Tongue (tissue), 2 donors: ENCODE results near the gene SYNDIG1L. TPM values are rescaled to one million over a fixed set of nuclear protein-coding genes. Genes with fewer than 3 reads are reported as not detected.

Source experiments
- DNase-seq: peaks from one replicate; pipeline ENCODE4 v3.0.0-alpha.2; 2015
- total RNA-seq: library from RNA; depleted of rRNA; stranded (reverse); fragments of >200 nt; gene quantifications from one replicate; pipeline ENCODE4 v1.2.3, GENCODE V29; 2014

SYNDIG1L gene
- total RNA-seq, result not detected

- no peak for DNase-seq
Observed at GRCh38 chr14:74426202-74426582, at the start of gene SYNDIG1L. SYNDIG1L (minus strand) TSS chr14:74426210; CDS start chr14:74409744, 16,466 bp downstream.

GRCh38 chr14:74475678-74476077, 49.7 kb upstream of the SYNDIG1L start:
- no peak for DNase-seq

- DNase-seq, result peak; percentile 31
Observed at GRCh38 chr14:74474376-74474775, 48.4 kb upstream of the SYNDIG1L start.

DNA sequence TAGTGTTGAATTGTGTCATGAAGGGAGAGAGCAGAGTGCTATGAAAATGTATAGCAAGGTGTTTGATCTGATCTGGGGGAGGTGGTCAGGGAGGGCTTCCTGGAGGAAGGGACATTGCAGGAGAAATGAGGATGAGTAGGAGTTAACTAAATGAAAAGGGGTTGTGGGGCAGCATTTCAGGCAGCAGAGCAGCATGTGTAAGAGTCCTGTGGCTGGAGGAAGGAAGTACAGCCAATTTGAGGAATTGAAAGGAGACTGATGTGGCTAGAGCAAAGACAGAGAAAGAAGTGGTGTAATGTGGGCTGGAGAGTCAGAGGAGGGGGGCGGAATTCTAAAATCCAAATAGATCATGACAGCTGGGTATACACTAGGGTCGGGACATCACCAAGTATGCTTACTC, 46.6 kb upstream of the SYNDIG1L start:
- no peak for DNase-seq

- no peak for DNase-seq
Observed at GRCh38 chr14:74469548-74470518, 43.8 kb upstream of the SYNDIG1L start.

DNA sequence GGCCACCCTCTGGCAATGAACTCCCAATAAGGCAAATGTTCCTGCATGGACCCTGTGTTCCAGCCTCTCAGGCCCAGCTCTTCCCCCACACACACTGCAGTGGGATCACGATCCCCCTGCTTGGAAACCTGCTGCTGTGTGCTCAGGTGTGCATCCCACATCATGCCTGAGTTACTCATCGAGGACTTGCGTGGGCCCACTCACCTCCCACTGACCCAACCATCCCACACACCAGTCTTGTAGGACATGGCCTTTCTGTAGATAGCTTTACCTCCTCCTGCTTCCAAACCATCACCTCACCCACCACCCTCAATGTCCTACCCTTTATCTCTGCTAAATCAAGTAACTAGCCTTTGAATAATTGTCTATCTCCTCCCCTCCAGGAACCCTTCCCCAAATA, 42.5 kb upstream of the SYNDIG1L start:
- DNase-seq, result no peak

GRCh38 chr14:74465335-74465734, 39.3 kb upstream of the SYNDIG1L start:
- DNase-seq, result no peak

GRCh38 chr14:74464785-74465184, 38.8 kb upstream of the SYNDIG1L start:
- no peak for DNase-seq

DNA sequence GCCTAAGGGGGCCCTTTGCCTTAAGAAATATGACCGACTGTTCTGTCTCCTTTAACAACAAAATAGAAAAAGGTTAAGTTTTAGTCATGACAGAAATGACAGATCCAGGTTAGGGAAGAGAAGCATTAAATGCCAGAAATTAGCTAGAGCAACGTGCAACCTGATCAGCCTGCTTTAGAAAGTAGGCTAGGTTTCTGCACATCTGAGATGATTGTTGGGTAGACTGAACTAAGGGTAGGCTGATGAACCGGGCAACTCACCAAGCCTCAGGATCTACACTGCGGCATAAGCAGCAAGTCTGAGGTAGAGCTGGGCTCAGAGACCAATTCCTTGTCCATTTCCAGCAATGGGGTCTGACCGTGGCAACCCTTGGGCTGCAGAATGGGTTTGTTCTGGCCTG, 37.7 kb upstream of the SYNDIG1L start:
- DNase-seq, result no peak

DNA sequence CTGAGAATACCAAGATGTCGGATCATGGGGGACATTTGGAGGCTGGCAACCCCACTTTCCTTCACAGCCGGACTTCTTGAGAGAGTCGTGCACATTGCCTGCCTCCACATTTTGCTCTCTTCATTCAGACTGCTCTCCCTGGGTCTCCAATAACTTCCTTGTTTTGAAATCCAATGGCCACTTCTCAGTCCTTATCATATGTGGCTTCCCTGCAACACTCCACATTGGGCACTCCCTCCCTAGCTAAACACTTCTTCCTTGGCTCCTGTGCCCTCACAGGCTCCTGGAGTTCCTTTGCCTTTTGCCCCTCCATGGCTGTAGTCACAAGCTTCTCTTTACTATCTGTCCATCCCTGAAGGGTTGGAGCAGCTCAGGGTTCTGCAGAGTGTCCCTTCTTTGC, 37.0 kb upstream of the SYNDIG1L start:
- DNase-seq, result no peak

- no peak for DNase-seq
Observed at GRCh38 chr14:74459976-74460375, 34.0 kb upstream of the SYNDIG1L start.

GRCh38 chr14:74459289-74459946, 33.4 kb upstream of the SYNDIG1L start:
- peak; percentile 3 for DNase-seq

GRCh38 chr14:74457565-74457895, 31.5 kb upstream of the SYNDIG1L start:
- DNase-seq, result no peak

DNA sequence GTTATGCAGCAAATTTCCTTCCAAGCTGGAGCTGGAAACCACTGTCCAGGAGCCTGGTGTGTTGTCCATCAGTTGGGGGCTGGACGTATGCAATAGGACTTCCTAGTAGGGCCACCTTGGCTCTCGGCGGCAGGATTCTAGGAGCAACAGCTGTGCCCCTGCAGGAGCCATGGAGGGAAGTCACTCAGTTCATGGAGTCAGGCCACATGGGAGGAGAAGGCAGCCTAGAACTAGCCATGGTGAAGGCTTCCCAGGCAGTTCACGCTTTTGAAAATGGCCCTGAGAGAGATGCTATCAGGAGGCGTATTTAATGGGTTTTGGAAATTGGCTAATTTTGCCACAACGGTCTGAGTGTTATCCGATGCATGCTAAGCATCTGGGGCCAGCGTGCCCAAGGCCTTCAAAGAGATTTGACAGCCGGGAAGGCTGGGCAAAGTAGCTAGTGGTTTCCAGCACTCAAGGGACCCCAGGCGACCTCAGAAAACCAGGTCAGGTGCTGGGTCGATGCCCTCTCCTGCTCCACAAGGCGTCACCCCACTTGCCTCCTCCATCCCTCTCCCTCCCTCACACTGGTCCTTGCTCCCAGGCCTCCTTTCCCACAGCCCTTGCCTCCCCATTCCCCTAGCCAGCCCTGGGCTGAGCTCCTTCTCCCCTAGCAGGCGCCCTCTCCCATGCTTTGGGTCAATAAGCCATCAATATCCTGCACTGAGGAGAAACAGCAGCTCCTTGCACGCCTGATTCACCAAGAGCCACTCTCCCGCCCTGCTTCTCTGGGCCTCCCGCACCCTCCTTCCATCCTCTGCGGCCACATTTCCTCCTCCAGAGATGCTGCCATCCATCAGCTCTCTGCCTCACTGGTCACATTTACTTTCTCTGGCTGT, 30.9 kb upstream of the SYNDIG1L start:
- DNase-seq, result no peak

DNA sequence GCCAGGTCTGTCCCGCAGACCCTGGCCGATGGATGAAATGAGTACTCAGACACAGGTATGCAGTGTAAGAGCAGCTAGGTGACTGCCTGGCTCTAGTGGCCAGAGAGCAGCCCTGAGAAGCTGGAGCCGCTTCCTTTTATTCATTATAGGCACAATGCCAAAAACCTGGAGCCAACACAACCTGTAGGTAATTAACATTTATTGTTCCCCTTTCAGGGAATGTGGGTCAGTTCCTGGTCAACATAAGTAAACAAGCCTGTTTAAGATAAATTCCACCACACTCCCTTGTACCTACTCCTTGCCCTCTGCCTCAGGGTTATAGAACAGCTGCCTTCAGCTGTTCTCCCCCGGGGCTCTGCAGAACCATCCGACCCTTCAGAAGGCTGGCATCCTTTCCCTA, 28.4 kb upstream of the SYNDIG1L start:
- peak; percentile 29 for DNase-seq

DNA sequence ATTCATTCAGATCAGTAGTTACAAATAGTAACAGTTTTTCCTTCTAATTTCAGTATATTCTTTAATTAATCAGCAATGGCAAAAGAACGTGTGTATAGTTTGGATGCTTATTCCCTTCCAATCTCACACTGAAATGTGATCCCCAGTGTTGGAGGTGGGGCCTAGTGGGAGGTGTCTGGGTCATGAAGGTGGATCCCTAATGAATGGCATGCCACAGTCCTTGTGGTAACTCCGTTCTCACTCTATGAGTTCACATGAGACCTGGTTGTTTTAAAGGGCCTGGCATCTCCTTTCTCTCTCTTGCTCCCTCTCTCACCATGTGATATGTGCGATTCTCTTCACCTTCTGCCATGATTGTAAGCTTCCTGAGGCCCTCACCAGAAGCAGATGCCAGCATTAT, 18.9 kb upstream of the SYNDIG1L start:
- DNase-seq, result no peak

DNA sequence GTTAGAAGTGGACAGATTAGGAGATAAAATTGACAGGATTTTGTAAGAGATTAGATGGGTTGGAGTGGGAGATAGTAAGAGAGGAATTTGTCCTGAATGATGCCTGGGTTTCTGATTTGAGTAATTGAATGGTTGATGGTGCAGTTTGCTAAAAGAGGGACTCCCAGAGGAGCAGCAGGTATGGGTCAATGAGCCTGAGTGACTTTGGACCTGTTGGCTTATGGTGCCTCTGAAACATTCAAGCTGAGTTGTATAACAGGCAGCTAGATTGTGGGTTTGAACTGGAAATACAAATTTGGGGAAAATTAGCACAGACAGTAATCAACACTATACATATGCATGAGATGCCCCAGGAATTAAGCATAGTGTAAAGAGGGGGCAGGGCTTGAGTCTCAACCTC, 16.7 kb upstream of the SYNDIG1L start:
- no peak for DNase-seq

GRCh38 chr14:74441113-74441512, 15.1 kb upstream of the SYNDIG1L start:
- no peak for DNase-seq

DNA sequence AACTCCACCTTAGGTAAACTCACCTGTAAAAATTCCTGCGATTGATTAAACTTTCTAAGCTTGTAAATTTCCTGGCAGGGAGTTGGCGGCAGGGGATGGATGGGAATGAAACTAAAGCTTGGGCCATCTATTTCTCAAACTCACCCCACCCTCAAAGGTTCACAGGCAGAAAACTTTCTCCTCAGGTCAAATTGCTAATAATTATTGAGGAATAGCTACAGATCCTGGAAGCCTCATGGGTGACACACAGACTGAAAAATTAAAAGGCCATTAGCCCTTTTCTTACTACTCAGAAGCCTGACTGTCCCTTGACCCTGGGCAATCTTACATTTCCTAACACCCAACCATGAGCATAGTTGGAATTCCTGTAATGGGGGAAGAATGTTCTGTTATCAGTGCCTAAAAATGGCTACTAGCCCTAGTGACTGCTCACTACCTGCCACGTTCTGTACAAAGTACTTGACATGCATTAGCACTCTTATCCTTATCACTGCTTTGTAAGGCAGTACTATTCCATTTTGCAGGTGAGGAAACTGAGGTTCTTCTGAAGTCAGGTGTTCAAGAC, 12.4 kb upstream of the SYNDIG1L start:
- no peak for DNase-seq

GRCh38 chr14:74437496-74438053, 11.6 kb upstream of the SYNDIG1L start:
- peak; percentile 13 for DNase-seq

GRCh38 chr14:74434294-74434693, 8.3 kb upstream of the SYNDIG1L start:
- DNase-seq, result no peak

- DNase-seq, result no peak
Observed at GRCh38 chr14:74429991-74430390, 4.0 kb upstream of the SYNDIG1L start.
